ENCODE results near the gene WDR83.

DNA sequence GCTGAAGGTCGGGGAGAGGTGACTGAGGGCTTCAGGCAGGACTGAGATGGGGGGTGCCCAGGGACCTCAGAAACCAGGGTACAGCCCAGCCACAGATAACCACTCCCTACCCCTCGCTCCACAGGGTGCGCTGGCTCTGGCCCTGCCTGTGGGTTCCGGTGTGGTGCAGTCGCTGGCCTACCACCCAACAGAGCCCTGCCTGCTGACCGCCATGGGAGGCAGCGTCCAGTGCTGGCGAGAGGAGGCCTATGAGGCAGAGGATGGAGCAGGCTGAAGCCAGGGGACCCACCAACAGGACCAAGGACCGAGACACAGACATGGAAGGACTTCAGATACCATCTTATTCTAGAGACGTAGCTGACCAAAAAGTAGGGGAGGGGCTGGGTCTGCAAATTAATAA lies 8.8 kb downstream of the WDR83 start:
- no peak for TF ChIP-seq SIN3A (IDR thresholded peaks at IDR 0.05; ENCODE audit: borderline replicate concordance, insufficient read depth, low read length)
- TF ChIP-seq REST (IDR thresholded peaks at IDR 0.05; ENCODE audit: insufficient read depth in 1 of 2, low read depth in 2 of 2, low read length in 2 of 2), result no peak
